ENCODE data around the gene SIN3B.

- TF ChIP-seq ZNF560 (tag by site-specific recombination; IDR thresholded peaks at IDR 0.05; ENCODE audit: borderline replicate concordance) (no peak), TCF7L2 (IDR thresholded peaks at IDR 0.05; ENCODE audit: borderline replicate concordance, low read depth, low read length) (no peak), MZF1 (tag by site-specific recombination; IDR thresholded peaks at IDR 0.05; ENCODE audit: borderline replicate concordance) (no peak), CTCF (tag by site-specific recombination; IDR thresholded peaks at IDR 0.05) (no peak), PBX3 (CRISPR knock-in tag; IDR thresholded peaks at IDR 0.05) (no peak), ZNF366 (tag by site-specific recombination; conservative IDR thresholded peaks at IDR 0.05) (no peak), ZNF843 (tag by site-specific recombination; IDR thresholded peaks at IDR 0.05) (no peak), SCRT1 (tag by site-specific recombination; IDR thresholded peaks at IDR 0.05; ENCODE audit: borderline replicate concordance) (no peak), ZFP69B (tag by site-specific recombination; IDR thresholded peaks at IDR 0.05) (no peak), ZNF747 (tag by site-specific recombination; IDR thresholded peaks at IDR 0.05) (no peak)
- TF ChIP-seq, protein P1, sequence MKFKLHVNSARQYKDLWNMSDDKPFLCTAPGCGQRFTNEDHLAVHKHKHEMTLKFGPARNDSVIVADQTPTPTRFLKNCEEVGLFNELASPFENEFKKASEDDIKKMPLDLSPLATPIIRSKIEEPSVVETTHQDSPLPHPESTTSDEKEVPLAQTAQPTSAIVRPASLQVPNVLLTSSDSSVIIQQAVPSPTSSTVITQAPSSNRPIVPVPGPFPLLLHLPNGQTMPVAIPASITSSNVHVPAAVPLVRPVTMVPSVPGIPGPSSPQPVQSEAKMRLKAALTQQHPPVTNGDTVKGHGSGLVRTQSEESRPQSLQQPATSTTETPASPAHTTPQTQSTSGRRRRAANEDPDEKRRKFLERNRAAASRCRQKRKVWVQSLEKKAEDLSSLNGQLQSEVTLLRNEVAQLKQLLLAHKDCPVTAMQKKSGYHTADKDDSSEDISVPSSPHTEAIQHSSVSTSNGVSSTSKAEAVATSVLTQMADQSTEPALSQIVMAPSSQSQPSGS (tag by site-specific recombination; IDR thresholded peaks at IDR 0.05; ENCODE audit: low read depth) = no peak
Observed at GRCh38 chr19:16895467-16896145, 66.4 kb downstream of the SIN3B start.
